Gastroesophageal sphincter (tissue), 4 donors: Measurements from ENCODE around the gene TSHZ2. TPM values are rescaled to one million over a fixed set of nuclear protein-coding genes. Genes with fewer than 3 reads are reported as not detected.

Experiments
- ATAC-seq: fragments of 150-250 bp; one replicate; pipeline ENCODE4 v1.9.1; 2016; ENCODE audit warnings: mild to moderate bottlenecking, moderate library complexity
- H3K27ac ChIP-seq, 4 donors: fragments of 200-600 bp; sonication (generic) in 3 of 4; 1 replicate in 3 of 4; 2 replicates in 1 of 4; pipeline ENCODE4 v1.5.1; 2016 to 2019
- H3K27me3 ChIP-seq: fragments of 200-600 bp; sonication (generic); one replicate; pipeline ENCODE4 v1.5.1; 2019
- H3K36me3 ChIP-seq, 2 donors: fragments of 200-600 bp; sonication (generic); one replicate each; pipeline ENCODE4 v1.5.1; 2019; ENCODE audit warnings: control low read depth in 1 of 2
- H3K4me1 ChIP-seq, 3 donors: fragments of 200-600 bp; sonication (generic); 1 replicate in 2 of 3; 2 replicates in 1 of 3; pipeline ENCODE4 v1.5.1; 2016 to 2019; ENCODE audit warnings: control low read depth in 2 of 3
- H3K4me3 ChIP-seq, 2 donors: fragments of 200-600 bp; sonication (generic); one replicate each; pipeline ENCODE4 v1.5.1; 2019; ENCODE audit warnings: mild to moderate bottlenecking in 1 of 2, moderate library complexity in 1 of 2
- H3K9me3 ChIP-seq, 3 donors: fragments of 200-600 bp; sonication (generic); one replicate each; pipeline ENCODE4 v1.5.1; 2017 to 2019; ENCODE audit warnings: control low read depth in 2 of 3
- EP300 ChIP-seq: sonication (generic); formaldehyde crosslinking; IDR thresholded peaks from one replicate; pipeline ENCODE4 v1.6.1; 2017; ENCODE audit warnings: antibody characterized with exemption, mild to moderate bottlenecking
- POLR2A ChIP-seq, 2 donors: fragments of 450-650 bp; IDR thresholded peaks; one replicate each; pipeline ENCODE4 v1.6.1; 2017; ENCODE audit warnings: antibody characterized with exemption in 2 of 2, mild to moderate bottlenecking in 2 of 2, moderate library complexity in 1 of 2
- POLR2AphosphoS5 ChIP-seq: sonication (generic); formaldehyde crosslinking; IDR thresholded peaks from one replicate; pipeline ENCODE4 v1.6.1; 2017; ENCODE audit warnings: antibody characterized with exemption
- WGBS, 2 donors: methylation state at CpG; one replicate each; pipeline ENCODE4 v1.1.5; 2018; ENCODE audit warnings: low coverage in 1 of 2; 5-methylcytosine and 5-hydroxymethylcytosine counted together
- total RNA-seq, 4 donors: library from RNA; depleted of rRNA; stranded (reverse); fragments of >200 nt; gene quantifications; one replicate each; pipeline ENCODE4 v1.1.0, GENCODE V29; 2016
- TF ChIP-seq, protein P1 (sequence below), 4 experiments: fragments of 200-600 bp in 2 of 4; fragments of 450-650 bp in 2 of 4; sonication (generic) in 1 of 4; IDR thresholded peaks; one replicate each; pipeline ENCODE4 v1.5.1; 2017 to 2019; ENCODE audit warnings: antibody characterized with exemption in 4 of 4, mild to moderate bottlenecking in 2 of 4, moderate library complexity in 2 of 4

The TSHZ2 gene
- total RNA-seq, 4 donors from 2014 or later = 9.9 to 21.3 (median 12.2) TPM

- H3K9me3 ChIP-seq = no peaks in the 10 kb centered on the region
- no peaks in the 10 kb centered on the region for H3K4me1 ChIP-seq
- H3K27me3 ChIP-seq = no peaks in the 10 kb centered on the region
- TF ChIP-seq POLR2AphosphoS5 (no peak), EP300 (no peak), POLR2A (IDR thresholded peaks at IDR 0.05) (no peak)
- TF ChIP-seq, protein P1, sequence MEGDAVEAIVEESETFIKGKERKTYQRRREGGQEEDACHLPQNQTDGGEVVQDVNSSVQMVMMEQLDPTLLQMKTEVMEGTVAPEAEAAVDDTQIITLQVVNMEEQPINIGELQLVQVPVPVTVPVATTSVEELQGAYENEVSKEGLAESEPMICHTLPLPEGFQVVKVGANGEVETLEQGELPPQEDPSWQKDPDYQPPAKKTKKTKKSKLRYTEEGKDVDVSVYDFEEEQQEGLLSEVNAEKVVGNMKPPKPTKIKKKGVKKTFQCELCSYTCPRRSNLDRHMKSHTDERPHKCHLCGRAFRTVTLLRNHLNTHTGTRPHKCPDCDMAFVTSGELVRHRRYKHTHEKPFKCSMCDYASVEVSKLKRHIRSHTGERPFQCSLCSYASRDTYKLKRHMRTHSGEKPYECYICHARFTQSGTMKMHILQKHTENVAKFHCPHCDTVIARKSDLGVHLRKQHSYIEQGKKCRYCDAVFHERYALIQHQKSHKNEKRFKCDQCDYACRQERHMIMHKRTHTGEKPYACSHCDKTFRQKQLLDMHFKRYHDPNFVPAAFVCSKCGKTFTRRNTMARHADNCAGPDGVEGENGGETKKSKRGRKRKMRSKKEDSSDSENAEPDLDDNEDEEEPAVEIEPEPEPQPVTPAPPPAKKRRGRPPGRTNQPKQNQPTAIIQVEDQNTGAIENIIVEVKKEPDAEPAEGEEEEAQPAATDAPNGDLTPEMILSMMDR (IDR thresholded peaks at IDR 0.05) = no peak
- H3K36me3 ChIP-seq = no peaks in the 10 kb centered on the region
- no peak overlapping the region for H3K4me3 ChIP-seq
- H3K27ac ChIP-seq = no peak overlapping the region
- no peak for ATAC-seq
- 70 to 95% methylated on average over 1 of the region's 1 CpG for WGBS, 2 donors
Observed at GRCh38 chr20:52953020-52953419, 19.1 kb upstream of the TSHZ2 start.

DNA sequence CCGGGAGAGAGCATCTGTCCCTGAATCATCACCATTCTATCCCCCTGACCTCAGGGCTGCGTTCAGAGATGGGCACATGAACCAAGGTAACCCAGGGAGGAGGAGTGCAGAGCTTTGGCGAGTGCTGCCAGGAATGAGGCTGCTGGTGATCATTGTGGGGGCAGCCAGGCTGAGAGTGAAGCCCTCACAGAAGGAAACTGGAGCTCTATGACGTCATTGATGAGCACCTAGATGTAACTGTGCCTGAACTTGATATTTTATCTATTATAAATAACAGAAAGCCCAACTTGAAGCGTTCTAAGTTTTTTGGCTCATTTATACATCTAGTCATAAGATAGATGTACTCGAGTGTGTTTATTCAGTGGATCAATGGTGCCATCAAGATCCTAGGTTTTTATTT lies 17.3 kb upstream of the TSHZ2 start:
- Histone ChIP-seq H3K9me3 (no peaks in the 10 kb centered on the region), H3K4me1 (no peaks in the 10 kb centered on the region), H3K4me3 (no peak overlapping the region), H3K27ac (no peak overlapping the region), H3K27me3 (no peaks in the 10 kb centered on the region), H3K36me3 (no peaks in the 10 kb centered on the region)
- no peak for ATAC-seq
- no peak for TF ChIP-seq POLR2AphosphoS5
- TF ChIP-seq POLR2A (IDR thresholded peaks at IDR 0.05) = no peak
- TF ChIP-seq, protein P1 (IDR thresholded peaks at IDR 0.05) = no peak
- no peak for TF ChIP-seq EP300
- 90 to 100% methylated on average over 1 to 3 of the region's 6 CpGs for WGBS, 2 donors

DNA sequence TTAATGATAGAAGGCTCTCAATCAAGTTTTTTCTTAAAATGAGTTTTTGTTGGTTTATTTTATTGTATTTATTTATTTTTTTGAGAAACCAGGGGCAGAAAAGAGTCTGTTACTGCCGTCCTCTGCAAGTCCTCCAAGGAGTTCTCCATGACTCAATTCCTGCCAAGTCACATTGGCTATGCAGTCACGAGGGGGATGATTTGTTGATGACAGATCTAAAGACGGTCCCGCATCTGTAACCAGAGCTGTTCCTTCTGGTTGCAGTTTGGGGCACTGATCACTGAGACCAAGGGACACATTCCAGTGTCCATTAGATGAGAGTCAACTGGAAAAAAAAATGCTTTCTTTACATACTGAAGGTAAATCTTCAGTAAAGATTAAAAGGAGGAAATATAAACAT lies 13.9 kb upstream of the TSHZ2 start:
- TF ChIP-seq, protein P1 (IDR thresholded peaks at IDR 0.05) = no peak
- no peak for TF ChIP-seq EP300
- TF ChIP-seq POLR2A (IDR thresholded peaks at IDR 0.05) = no peak
- TF ChIP-seq POLR2AphosphoS5 = no peak
- no peaks in the 10 kb centered on the region for H3K9me3 ChIP-seq
- H3K27ac ChIP-seq = no peak overlapping the region
- H3K36me3 ChIP-seq = no peaks in the 10 kb centered on the region
- H3K4me1 ChIP-seq = no peaks in the 10 kb centered on the region
- H3K27me3 ChIP-seq = no peaks in the 10 kb centered on the region
- WGBS, 2 donors = 71 to 82% methylated on average over 1 to 3 of the region's 4 CpGs
- H3K4me3 ChIP-seq = no peak overlapping the region
- ATAC-seq = no peak

GRCh38 chr20:52959125-52959524 lies 13.0 kb upstream of the TSHZ2 start:
- Histone ChIP-seq H3K36me3 (no peaks in the 10 kb centered on the region), H3K9me3 (no peaks in the 10 kb centered on the region), H3K4me1 (no peaks in the 10 kb centered on the region), H3K4me3 (no peak overlapping the region), H3K27me3 (no peaks in the 10 kb centered on the region), H3K27ac (no peak overlapping the region)
- WGBS, 2 donors = 52 to 54% methylated on average over 5 of the region's 5 CpGs
- TF ChIP-seq POLR2AphosphoS5 (no peak), POLR2A (IDR thresholded peaks at IDR 0.05) (no peak), EP300 (no peak)
- TF ChIP-seq, protein P1 (IDR thresholded peaks at IDR 0.05) = no peak
- no peak for ATAC-seq

DNA sequence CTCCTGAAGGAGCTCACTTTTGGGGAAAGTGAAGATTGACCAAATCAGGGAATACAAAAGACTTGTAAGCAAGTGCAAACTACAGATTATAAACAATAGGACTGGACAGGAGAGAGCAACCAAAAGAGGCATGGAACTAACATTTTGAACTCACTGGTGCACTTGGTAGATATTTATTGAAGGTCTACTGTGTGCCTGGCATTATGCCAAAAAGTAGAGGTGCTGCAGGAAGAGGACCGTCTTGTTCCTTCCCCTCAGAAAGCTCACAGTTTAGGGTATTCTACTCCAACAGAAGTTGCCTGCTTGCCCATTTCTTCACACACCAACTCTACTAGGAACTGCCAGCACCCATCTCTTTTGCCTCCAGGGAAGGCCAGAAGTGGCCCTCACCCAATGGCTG lies 10.0 kb upstream of the TSHZ2 start:
- Histone ChIP-seq H3K9me3 (no peaks in the 10 kb centered on the region), H3K27me3 (no peaks in the 10 kb centered on the region), H3K4me3 (no peak overlapping the region), H3K27ac (no peak overlapping the region), H3K4me1 (no peaks in the 10 kb centered on the region), H3K36me3 (no peaks in the 10 kb centered on the region)
- 75 to 78% methylated on average over 1 of the region's 1 CpG for WGBS, 2 donors
- ATAC-seq = no peak
- TF ChIP-seq EP300 = no peak
- TF ChIP-seq, protein P1 (IDR thresholded peaks at IDR 0.05) = no peak
- no peak for TF ChIP-seq POLR2AphosphoS5
- TF ChIP-seq POLR2A (IDR thresholded peaks at IDR 0.05) = no peak
